PC-9 (cell line): ENCODE data around the gene RETREG3. TPM values are rescaled to one million over a fixed set of nuclear protein-coding genes. Genes with fewer than 3 reads are reported as not detected.
A peak's percentile ranks its signal among the peaks of the same experiment; 100 is the strongest.
"Not testable (repeated sequence)": the region's sequence is repeated elsewhere in the genome, so short reads cannot be mapped to it uniquely, and the experiment has no call there.

Source experiments
- BruUV-seq: library from RNA; stranded (reverse); fragments of 400-500 nt; replicated peaks from 2 replicates; lab custom pipeline; 2021; lab: Mats Ljungman, UMichigan
- CTCF ChIA-PET: fragments of 300-600 bp; sonication (Branson Sonifier 250); formaldehyde crosslinking; loops from one replicate; lab custom pipeline; 2022; ENCODE audit warnings: antibody characterized with exemption; lab: Charles Lee
- POLR2A ChIA-PET: fragments of 300-600 bp; sonication (Branson Sonifier 250); formaldehyde crosslinking; loops from one replicate; lab custom pipeline; 2022; ENCODE audit warnings: antibody characterized with exemption; ENCODE audit not compliant: unreplicated experiment; lab: Charles Lee
- DNase-seq, 2 experiments: peaks; one replicate each; pipeline versions ENCODE4 v3.0.0 to v3.0.0-alpha.2; 2015 to 2022; ENCODE audit warnings: mixed read lengths in 1 of 2
- H2AFZ ChIP-seq: fragments of 200-600 bp; sonication (generic); 2 replicates; pipeline ENCODE4 v1.8.1; 2017; ENCODE audit warnings: antibody characterized with exemption
- H3F3A ChIP-seq: fragments of 200-600 bp; sonication (generic); 2 replicates; pipeline ENCODE4 v1.8.1; 2017; ENCODE audit warnings: antibody characterized with exemption, mild to moderate bottlenecking, low read depth; ENCODE audit not compliant: insufficient read depth
- H3K27ac ChIP-seq: fragments of 200-600 bp; sonication (generic); 2 replicates; pipeline ENCODE4 v1.6.1; 2016; ENCODE audit warnings: mixed run types
- H3K27me3 ChIP-seq: fragments of 200-600 bp; sonication (generic); 2 replicates; pipeline ENCODE4 v1.6.1; 2016; ENCODE audit warnings: low read depth, mixed run types; ENCODE audit not compliant: insufficient read depth
- H3K36me3 ChIP-seq: fragments of 200-600 bp; sonication (generic); 2 replicates; pipeline ENCODE4 v1.6.1; 2016; ENCODE audit warnings: low read depth, mixed run types
- H3K4me1 ChIP-seq: fragments of 200-600 bp; sonication (generic); replicated peaks from 2 replicates; pipeline ENCODE4 v1.6.1; 2016; ENCODE audit warnings: mixed run types; ENCODE audit not compliant: insufficient read depth
- H3K4me2 ChIP-seq: fragments of 200-600 bp; sonication (generic); 2 replicates; pipeline ENCODE4 v1.6.1; 2017; ENCODE audit warnings: mixed run types
- H3K4me3 ChIP-seq: fragments of 200-600 bp; sonication (generic); 2 replicates; pipeline ENCODE4 v1.6.1; 2016; ENCODE audit warnings: mixed run types
- H3K79me2 ChIP-seq: fragments of 200-600 bp; sonication (generic); 2 replicates; pipeline ENCODE4 v1.6.1; 2017; ENCODE audit warnings: low read depth, mixed run types
- H3K9me2 ChIP-seq: fragments of 200-600 bp; sonication (generic); 2 replicates; pipeline ENCODE4 v1.8.1; 2017; ENCODE audit warnings: mild to moderate bottlenecking; ENCODE audit not compliant: insufficient read depth
- H3K9me3 ChIP-seq: fragments of 200-600 bp; sonication (generic); 2 replicates; pipeline ENCODE4 v1.8.1; 2016; ENCODE audit warnings: low read depth; ENCODE audit not compliant: insufficient read depth
- H4K20me1 ChIP-seq: fragments of 200-600 bp; sonication (generic); 2 replicates; pipeline ENCODE4 v1.8.1; 2017; ENCODE audit not compliant: insufficient read depth
- CTCF ChIP-seq: fragments of 200-600 bp; sonication (generic); conservative IDR thresholded peaks from 2 replicates; pipeline ENCODE4 v1.6.1; 2017; ENCODE audit warnings: mixed run types, antibody characterized with exemption, mild to moderate bottlenecking, moderate library complexity
- EZH2 ChIP-seq: fragments of 200-600 bp; sonication (generic); IDR thresholded peaks from 2 replicates; pipeline ENCODE4 v1.8.0; 2017; ENCODE audit warnings: antibody characterized with exemption, low read depth
- intact Hi-C: fragments of 100-400 bp; cut with micrococcal nuclease; formaldehyde crosslinking; loops from one replicate; pipeline ENCODE4 v1.10.0; 2022; ENCODE audit not compliant: unreplicated experiment
- total RNA-seq: library from RNA; stranded (reverse); gene quantifications from 2 replicates; pipeline ENCODE4 v1.2.3, GENCODE V29; 2021

The RETREG3 gene
- total RNA-seq, 1 experiment from 2014 or later, result 57.0 TPM

- intact Hi-C loops, result no loop called here
- Histone ChIP-seq H2AFZ (no peak overlapping the region), H3F3A (peaks cover 50% of the 10 kb centered on the region), H3K27ac (no peak overlapping the region), H3K9me2 (no peaks in the 10 kb centered on the region), H3K27me3 (no peaks in the 10 kb centered on the region), H3K4me2 (no peak overlapping the region), H3K4me1 (peaks cover 22% of the 10 kb centered on the region), H3K36me3 (peaks cover 7% of the 10 kb centered on the region), H4K20me1 (no peaks in the 10 kb centered on the region), H3K9me3 (no peaks in the 10 kb centered on the region), H3K4me3 (no peak overlapping the region), H3K79me2 (peaks cover 44% of the 10 kb centered on the region)
- no TSS peak for BruUV-seq
- TF ChIP-seq CTCF (no peak), EZH2 (no peak)
- DNase-seq, result no peak
- ChIA-PET POLR2A (interaction anchor here (0.7 kb wide), 1 partner anchor 581 kb away, joined by 3 read pairs; no protein-coding TSS in a partner anchor), CTCF (interaction anchor here (0.6 kb wide), 1 partner anchor 30 kb away, joined by 6 read pairs; no protein-coding TSS in a partner anchor)
Observed at GRCh38 chr17:42560246-42560645, 48.9 kb downstream of the RETREG3 start.

- Histone ChIP-seq H3K4me1 (peaks cover 16% of the 10 kb centered on the region), H3K79me2 (peaks cover 42% of the 10 kb centered on the region), H3K9me2 (no peaks in the 10 kb centered on the region), H3K27me3 (no peaks in the 10 kb centered on the region), H3F3A (peaks cover 39% of the 10 kb centered on the region; the same call in 1 of the 2 replicates), H3K4me2 (no peak overlapping the region), H3K27ac (no peak overlapping the region), H4K20me1 (no peaks in the 10 kb centered on the region), H2AFZ (no peak overlapping the region), H3K36me3 (no peaks in the 10 kb centered on the region), H3K9me3 (no peaks in the 10 kb centered on the region), H3K4me3 (no peak overlapping the region)
- TF ChIP-seq CTCF (no peak), EZH2 (no peak)
- no TSS peak for BruUV-seq
- intact Hi-C loops, result no loop called here
- POLR2A ChIA-PET, result no interaction called here
- CTCF ChIA-PET, result no interaction called here
- DNase-seq, result no peak
Observed at GRCh38 chr17:42559075-42559474, 50.1 kb downstream of the RETREG3 start.

GRCh38 chr17:42555961-42556617 lies 53.1 kb downstream of the RETREG3 start:
- H4K20me1 ChIP-seq, H2AFZ ChIP-seq, DNase-seq, H3K9me3 ChIP-seq, intact Hi-C loops, H3K9me2 ChIP-seq, H3K27ac ChIP-seq, H3K36me3 ChIP-seq, H3K27me3 ChIP-seq, H3K4me1 ChIP-seq, CTCF ChIA-PET, BruUV-seq: not testable (repeated sequence)
- POLR2A ChIA-PET, result interaction anchor here (0.7 kb wide), 1 partner anchor 152 kb away, joined by 5 read pairs; no protein-coding TSS in a partner anchor
- Histone ChIP-seq H3K4me2 (peak overlapping the region; percentile 98; the same call in 1 of the 2 replicates), H3K79me2 (peaks cover 24% of the 10 kb centered on the region), H3F3A (peaks cover 20% of the 10 kb centered on the region; the same call in 1 of the 2 replicates), H3K4me3 (peak overlapping the region; percentile 99; the same call in 1 of the 2 replicates)
- TF ChIP-seq CTCF, result 0 out of 2 replicates have a peak, but pooled peaks have one; percentile 20
